GM18499 (cell line): ENCODE results near the gene MAD2L2.

Experiments used
- ATAC-seq: cut with Tn5 transposase; IDR thresholded peaks from one replicate; pipeline ENCODE4 v1.9.1; 2021; ENCODE audit warnings: moderate number of reproducible peaks; ENCODE audit not compliant: insufficient read depth, unreplicated experiment

The MAD2L2 gene

GRCh38 chr1:11681071-11681771 is at the start of gene MAD2L2:
Gene MAD2L2, minus strand, starts transcription at chr1:11681148. Its CDS starts 547 bp downstream, at chr1:11680601.
- ATAC-seq: no peak

DNA sequence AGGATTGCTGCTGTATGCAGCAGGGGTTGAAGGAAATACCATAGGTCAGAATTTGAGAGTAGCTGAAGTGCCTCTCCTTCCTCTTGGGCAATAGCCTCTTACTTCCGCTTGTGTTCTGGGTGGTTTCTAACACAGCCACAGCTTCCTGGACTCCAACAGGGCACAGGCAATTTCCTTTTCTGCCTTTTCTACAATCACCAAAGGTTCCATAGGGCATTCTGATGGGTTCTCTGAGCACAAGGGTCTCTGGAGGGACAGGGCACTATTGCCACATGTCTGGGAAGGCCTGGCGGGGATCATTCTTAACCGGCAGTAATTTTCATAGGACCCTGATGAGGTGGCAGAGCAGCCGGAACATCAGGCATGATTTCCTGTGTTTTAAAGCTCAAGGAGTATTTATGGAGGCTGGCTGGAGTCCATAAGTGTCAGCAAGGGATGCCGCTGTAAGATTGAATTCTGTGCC is 49.5 kb upstream of the MAD2L2 start:
- no peak for ATAC-seq

GRCh38 chr1:11729498-11730428 is 48.8 kb upstream of the MAD2L2 start:
- ATAC-seq: no peak

- no peak for ATAC-seq
Observed at GRCh38 chr1:11729155-11729497, 48.2 kb upstream of the MAD2L2 start.

- ATAC-seq: no peak
Observed at GRCh38 chr1:11728126-11728806, 47.3 kb upstream of the MAD2L2 start.

DNA sequence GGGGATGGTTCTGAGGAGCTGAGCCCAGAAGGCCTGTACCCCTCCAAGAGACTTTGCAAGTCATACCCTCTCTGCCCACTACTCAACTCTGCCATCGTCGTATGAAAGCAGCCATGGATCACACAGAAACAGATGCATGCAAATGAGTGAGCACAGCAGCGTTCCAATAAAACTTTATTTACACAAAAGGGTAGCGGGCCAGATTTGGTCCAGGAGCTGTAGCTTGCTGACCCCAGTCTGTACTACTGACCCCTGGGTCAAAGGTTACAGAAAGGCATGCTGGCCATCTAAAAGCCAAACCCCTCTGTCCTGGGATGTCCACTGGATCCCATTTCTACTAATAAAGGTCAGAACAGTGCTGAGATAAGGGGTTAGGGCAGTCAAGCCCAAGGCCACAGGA is 46.2 kb upstream of the MAD2L2 start:
- no peak for ATAC-seq

DNA sequence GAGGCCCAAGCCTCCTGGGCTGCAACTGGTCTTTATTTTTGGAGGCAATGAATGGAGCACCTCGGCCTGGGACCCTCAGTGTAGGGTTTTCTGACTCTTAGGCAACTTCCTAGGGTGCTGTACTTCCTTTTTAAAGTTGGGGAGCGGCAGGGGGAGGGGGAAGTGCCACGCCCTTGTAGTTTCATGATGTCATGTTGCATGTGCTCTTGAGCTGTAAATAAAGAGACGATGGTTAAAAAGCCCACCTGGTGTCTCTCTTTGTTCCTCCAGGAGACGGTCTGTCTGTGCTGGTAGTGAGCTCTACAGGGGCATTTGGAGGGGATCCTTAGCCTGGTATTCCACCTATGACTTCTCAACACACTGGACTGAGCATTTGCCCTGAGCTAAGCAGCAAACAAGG is 44.7 kb upstream of the MAD2L2 start:
- ATAC-seq: no peak

DNA sequence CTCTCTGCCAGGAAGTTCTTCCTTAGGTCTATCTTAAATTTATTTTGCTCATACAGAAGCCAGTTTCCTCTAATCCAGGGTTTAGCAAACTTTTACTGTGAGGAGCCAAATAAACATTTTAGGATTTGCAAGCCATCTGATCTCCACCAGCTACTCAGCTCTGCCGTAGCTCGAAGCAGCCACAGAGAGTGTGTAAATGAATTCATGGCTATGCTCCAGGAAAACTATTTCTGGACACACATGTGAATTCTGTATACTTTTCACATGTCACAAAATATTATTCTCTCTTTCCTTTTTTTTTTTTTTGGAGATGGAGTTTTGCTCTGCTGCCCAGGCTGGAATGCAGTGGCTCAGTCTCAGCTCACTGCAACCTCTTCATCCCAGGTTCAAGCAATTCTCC is 41.6 kb upstream of the MAD2L2 start:
- no peak for ATAC-seq

DNA sequence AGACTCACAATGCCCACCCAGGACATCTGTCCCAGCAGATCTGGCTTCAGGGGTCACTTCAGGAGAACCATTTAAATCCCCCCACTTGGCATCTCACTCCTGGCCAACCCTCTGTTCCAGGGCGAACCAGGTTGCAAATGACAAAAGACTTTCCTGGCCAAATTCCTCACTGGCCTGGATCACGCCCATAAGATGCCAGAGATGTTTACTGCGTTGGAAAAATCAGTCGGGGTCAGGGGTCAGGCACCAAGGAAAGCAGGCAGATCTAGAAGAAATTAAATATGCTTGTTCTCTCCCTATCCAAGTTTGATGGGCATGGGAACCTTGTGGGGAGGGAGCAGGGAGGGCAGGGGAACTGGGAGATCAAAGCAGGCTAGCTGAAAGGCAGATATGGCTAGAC is 40.4 kb upstream of the MAD2L2 start:
- ATAC-seq: no peak

DNA sequence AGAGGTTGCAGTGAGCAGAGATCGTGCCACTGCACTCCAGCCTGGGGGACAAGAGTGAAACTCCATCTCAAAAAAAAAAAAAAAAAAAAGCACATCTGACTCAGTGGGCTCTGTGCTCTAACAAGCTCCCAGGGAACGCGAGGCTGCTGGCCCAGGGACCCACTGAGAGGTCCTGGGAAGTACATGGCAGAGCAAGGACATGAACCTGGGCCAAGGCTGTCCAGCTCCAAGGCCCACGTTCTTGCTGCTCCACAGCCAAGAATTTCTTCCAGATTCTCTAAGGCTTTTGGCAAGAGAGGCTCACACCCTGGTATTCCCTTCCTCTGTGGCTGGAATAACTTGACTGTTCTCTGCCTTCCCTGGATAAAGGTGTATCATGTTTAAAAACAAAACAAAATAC is 39.6 kb upstream of the MAD2L2 start:
- ATAC-seq: no peak

GRCh38 chr1:11720033-11720376 is 39.1 kb upstream of the MAD2L2 start:
- ATAC-seq: no peak

GRCh38 chr1:11719313-11720032 is 38.5 kb upstream of the MAD2L2 start:
- ATAC-seq: no peak

DNA sequence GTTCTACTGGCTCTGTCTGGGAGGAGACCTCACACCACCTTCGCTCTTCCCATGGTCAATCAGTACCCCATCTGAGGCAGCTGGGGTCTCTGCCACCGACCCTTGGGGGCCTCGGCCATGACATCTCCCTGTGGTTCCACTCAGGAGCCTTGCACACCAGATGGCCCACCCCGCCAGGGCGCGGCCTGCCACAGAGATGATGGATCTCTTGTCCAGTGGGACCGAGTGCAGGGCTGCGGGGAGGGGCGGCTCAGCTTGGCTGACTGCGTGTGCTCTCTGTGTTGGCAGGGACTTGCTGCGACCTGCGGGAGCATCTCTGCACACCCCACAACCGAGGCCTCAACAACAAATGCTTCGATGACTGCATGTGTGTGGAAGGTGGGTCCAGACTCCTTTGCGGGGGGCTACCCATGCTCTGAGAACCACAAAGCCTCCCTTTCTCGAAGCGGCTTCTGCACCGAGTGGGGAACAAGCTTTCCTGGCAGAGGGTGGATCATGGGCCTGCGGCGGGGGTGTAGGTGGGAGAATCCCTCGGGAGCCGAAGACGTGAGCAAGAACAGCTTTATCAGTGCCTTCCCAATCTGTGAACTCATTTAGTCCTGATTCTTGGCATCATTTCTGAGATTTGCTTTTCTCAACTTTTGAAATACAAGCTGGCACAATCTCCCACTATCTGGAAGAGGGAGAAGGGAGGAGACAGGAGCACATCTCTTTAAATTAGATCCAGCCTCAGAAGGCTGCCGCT is 34.1 kb upstream of the MAD2L2 start:
- ATAC-seq: no peak

GRCh38 chr1:11713095-11713494 is 32.1 kb upstream of the MAD2L2 start:
- ATAC-seq: no peak

DNA sequence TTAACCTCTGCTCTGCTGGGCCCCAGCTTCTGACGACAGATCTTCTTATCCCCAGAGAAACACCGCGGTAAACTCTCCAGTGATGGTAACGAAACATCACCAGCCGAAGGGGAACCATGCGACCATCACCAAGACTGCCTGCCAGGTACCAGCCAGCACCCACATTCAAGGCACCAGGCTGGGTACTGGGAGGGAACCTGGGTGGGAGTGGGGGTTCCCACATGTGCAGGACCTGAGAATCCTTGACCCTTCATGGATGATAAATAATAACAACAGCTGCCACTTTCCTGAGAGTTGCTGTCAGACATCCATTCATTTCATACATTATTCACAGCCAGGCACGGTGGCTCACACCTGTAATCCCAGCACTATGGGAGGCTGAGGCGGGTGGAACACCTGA is 31.3 kb upstream of the MAD2L2 start:
- no peak for ATAC-seq

- no peak for ATAC-seq
Observed at GRCh38 chr1:11711490-11711889, 30.5 kb upstream of the MAD2L2 start.

DNA sequence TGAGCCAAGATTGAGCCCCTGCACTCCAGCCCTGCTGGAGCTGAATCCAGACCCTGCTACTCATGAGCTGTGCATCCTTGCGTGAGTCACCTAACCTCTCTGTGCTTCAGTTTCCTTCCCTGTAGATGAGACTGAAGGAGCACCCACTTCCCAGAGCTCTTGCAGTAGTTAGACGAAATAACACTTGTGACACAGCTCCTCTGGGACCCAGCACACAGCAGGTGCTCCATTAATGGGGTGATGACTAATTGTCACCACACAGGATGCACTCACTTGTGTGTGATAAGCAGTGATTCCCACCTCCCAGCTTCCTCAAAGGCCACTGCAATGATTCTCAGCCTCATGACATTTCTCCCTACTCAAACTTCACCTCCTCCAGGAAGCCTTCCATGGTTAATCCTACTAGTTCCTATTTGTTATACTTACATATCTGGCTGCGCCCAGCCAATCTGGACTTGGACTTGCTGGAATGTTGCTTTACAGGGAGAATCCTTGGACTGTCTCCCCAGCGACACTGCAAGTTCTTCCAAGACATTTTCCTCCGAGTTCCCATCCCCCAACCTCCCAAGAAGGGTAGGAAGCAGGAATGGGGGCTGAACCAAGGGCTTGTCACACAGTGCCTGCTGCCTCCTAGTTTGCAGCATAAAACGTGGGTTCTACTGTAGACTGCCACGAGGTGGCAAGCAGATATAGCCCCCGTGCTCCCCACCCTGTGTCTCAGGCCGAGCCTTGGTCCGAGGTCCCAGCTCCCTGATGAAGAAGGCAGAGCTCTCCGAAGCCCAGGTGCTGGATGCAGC is 27.8 kb upstream of the MAD2L2 start:
- no peak for ATAC-seq

- ATAC-seq: no peak
Observed at GRCh38 chr1:11707621-11708276, 26.8 kb upstream of the MAD2L2 start.

DNA sequence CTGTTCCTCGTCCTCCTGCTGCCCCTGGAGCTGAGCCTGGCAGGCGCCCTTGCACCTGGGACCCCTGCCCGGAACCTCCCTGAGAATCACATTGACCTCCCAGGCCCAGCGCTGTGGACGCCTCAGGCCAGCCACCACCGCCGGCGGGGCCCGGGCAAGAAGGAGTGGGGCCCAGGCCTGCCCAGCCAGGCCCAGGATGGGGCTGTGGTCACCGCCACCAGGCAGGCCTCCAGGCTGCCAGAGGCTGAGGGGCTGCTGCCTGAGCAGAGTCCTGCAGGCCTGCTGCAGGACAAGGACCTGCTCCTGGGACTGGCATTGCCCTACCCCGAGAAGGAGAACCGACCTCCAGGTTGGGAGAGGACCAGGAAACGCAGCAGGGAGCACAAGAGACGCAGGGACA is 25.3 kb upstream of the MAD2L2 start:
- ATAC-seq: no peak
